GM12873 (cell line): ENCODE measurements around the gene FKTN.

Experiments
- CTCF ChIP-seq: IDR thresholded peaks from 2 replicates; pipeline ENCODE4 v1.5.1; 2012; ENCODE audit warnings: low read depth, mild to moderate bottlenecking, moderate library complexity, low read length, control low read depth; ENCODE audit not compliant: insufficient read depth; ENCODE audit errors: missing control alignments

Gene FKTN

DNA sequence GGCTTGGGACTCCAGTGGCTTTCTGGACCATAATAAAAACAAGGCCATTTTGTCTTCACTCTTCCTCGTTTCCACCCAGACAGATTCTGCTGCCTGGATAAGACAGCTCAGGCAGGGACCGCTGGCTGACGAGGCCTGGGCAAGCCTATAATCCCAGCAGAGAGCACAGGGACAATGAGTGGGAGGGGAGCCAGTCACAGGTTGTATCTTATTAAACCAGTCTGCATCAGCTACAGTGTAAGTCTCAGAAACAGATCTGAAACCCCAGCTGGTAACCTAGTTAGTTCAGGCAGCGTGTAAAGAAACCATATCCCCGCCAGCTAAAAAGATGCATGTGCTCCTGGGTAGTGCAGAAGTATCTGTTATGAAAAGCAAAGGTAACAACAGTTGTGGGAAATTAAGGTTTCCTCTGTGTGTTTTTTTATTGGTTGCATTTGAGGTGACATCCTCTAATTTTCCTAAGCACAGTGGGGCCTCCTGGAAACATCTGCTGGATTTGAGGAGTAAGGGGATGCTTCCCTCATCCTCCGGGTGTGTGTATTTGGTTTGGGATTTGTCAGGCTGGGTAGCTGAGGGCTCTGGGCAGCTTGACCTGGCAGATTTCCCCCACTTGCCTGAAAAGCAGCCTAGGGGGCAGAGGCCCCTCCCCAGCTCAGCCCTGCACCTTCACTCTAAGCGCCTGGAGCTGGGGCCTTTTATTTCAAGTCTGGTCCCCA is 89.1 kb downstream of the FKTN start:
- TF ChIP-seq CTCF, result no peak

GRCh38 chr9:105647595-105648349 is 89.8 kb downstream of the FKTN start:
- TF ChIP-seq CTCF, result no peak

DNA sequence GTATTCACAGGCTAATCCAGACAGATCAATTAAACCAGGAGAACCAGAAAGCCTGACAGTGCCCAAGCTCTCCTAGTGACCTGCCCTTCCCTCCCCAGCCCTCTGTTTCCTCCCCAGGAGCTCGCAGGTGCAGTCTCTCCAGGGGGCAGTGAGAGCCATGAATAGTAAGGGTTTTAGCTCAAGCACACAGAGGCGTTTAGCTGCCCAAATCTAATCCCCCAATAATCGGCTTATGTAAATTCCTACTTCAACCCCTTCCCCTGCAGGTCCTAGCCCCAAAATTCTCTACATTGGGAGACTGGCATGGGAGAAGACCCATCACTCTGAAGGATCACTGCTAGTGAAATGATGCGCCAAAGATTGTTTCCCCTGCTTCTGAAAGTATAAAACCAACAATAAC is 93.9 kb downstream of the FKTN start:
- TF ChIP-seq CTCF, result no peak

- TF ChIP-seq CTCF, result no peak
Observed at GRCh38 chr9:105656131-105656921, 98.4 kb downstream of the FKTN start.

DNA sequence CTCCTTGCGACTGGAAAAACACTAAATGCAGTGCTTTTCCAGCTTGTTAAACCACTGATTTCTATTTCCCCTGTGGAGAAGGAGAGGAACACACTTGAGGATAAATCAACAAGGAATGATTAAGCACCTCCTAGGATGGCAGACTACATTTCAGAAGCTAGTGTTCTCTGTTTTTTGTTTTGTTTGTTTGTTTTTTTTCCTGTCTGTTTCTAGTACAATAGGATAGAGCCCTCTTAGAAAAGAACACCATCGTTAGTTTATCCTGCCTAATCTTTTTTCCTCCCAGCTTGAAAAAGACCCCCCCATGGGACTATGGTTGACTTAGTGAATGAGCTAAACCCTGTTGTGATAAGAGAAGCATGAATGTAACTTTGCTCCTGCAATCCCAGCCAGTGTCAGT is 100.4 kb downstream of the FKTN start:
- TF ChIP-seq CTCF, result no peak

DNA sequence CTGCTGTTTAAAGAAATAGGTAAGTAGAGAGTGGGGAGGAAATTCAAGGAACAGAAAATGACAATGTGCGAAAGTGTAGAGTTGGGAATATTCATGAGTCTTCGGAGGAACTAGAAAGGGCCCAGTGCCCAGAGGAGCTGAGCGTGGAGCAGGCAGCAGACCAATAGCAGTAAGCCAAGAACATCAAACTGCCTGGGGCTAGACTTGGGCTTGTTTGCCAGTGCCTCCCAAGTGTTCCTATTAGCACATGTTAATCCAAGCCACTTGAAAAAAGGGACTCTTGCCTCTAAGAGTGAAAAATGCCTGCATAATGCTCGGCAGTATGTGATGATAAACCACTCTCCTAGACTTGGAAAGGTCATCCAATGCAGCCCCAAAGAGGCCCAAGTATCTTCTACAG is 103.1 kb downstream of the FKTN start:
- no peak for TF ChIP-seq CTCF

DNA sequence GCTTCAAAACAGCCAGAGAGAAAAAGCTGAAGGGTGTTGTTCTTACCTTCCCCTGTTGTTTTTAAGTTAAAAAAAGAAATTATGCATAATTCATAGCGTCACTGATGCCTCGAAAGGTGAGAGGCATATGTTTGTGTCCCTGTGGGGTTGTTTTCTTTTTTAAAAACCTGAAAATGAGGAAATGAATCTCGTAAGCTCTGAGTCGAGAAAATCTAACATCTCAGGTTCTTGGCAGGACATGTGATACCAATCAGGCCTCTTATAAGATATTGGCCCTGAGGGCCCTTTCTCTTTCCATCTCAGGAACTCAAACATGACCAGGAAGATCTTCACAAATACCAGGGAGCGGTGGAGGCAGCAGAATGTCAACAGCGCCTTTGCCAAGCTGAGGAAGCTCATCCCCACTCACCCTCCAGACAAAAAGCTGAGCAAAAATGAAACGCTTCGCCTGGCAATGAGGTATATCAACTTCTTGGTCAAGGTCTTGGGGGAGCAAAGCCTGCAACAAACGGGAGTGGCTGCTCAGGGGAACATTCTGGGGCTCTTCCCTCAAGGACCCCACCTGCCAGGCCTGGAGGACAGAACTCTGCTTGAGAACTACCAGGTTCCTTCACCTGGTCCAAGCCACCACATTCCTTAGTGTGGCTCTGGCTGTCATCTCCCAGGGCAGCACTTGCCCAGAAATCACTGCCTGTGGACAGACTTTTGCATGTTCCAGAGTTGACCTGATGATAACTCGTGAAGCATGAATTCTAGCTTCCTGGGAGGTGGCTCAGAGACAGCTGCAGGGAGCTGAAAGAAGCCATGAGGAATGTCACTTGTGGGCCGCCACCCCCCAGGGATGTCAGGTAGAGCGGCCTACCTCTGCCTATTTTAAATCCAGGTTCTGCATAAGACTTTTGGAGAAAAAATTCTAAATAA is 104.5 kb downstream of the FKTN start, which contains the start of gene TAL2:
TSS of gene TAL2 (plus strand) at position 274 of the 921 bp plus-strand sequence. CDS start at position 314, 40 bp downstream.
- no peak for TF ChIP-seq CTCF
